AG20443 (cell line): ENCODE results near the gene ASB1.
"Not testable (repeated sequence)": the region's sequence is repeated elsewhere in the genome, so short reads cannot be mapped to it uniquely, and the experiment has no call there.

Source experiments
- DNase-seq: peaks from one replicate; pipeline ENCODE4 v3.0.0; 2012; ENCODE audit warnings: low spot score, mixed read lengths

ASB1 gene

DNA sequence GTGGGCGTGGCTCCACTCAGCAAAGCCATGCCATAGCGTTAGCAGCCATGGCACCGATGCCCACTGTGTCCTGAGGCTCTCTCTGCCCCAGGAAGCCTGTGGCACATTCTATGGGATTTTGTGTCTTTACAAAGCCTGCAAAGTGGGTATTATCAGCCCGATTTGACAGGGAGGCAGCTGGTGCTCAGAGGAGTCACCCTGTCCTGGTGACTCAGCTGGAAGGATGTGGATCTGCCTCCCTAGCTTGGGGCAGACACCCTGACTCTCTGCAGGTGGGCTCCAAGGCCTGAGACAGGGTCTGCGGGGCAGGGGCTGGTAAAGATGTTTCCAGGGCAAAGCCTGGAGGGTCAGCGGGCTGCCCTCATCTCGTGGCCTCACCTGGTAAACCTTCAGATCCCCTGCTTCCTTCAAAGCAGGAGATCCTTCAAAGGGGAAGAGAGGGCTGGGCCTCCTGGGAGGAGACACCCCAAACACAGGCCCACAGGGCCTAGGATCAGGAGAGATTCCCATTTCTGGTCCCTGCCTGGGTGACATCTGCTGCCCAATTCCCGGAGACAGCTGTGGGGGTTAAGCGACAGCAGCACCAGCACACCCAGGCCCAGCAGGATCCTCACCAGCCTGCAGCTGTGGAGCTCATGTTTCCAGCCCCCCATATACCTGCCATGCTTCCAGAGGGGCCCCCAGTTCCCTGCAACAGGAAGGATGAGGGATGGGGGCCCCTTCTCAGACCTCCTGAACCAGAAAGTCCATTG, 3.0 kb upstream of the ASB1 start:
- peak; percentile 54 for DNase-seq

DNA sequence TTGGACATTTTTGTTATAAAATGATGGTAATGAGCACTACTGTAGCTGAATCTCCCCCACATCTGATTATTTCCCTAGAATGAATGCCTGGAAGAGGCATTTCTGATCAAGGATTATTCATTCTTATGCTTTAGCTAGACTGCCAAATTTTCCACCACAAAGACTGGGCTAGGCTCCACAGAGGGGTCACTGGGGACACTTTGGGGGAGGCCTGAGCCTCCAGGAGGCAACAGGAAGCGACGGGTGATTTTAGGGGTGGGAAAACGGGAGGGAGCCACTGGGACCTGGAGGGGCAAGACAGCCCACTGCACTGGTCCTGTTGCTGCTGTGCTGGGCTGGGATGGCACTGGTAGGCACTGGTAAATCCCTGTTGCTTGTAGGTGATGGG, 2.4 kb upstream of the ASB1 start:
- DNase-seq: peak; percentile 57

DNA sequence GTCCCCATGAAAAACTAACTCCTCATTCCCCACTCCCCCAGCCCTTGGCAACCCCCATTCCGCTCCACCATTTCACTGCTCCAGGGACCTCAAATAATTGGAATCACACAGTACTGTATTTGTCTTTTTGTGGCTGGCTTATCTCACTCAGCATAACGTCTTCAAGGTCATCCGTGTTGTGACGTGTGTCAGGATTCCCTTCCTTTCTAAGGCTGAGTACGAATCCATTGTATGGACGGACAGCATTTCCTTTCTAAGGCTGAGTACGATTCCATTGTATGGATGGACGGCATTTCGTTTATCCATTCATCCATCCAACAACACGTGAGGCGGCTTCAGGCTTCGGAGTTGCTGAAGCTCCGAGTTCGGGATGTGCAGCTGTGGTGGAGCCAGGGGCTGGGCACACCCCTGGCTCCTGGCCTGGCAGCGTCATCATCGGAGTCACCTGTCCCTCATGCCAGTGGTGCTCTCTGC, 1.2 kb upstream of the ASB1 start:
- no peak for DNase-seq

DNA sequence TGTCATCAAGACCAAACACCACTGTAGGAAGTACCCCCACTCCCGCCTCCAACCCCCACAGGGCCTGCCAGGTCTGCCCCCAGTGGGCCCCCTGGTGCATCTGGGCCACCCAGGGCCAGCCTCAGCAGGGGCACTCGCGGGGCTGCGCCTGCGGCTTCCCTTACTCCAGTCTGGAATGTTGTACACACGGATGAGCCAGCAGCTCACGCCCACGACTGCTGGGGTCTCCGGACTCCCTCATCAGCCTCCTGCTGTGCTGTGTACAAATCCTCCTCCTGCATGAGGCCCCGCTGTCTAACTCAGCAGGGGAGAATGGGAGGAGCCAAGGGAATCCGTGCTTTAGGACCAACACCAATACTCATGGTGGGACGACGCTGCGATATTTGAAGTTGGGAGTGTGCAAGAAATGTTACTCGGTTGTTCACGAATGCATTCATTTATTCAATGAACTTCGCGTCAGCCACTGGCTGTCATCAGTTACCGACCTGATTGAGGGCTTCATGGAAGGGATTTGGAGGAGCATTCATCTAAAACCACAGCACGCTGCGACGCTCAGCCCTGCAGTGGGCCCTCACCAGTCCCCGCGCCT, 654 bp upstream of the ASB1 start:
- peak; percentile 60 for DNase-seq

DNA sequence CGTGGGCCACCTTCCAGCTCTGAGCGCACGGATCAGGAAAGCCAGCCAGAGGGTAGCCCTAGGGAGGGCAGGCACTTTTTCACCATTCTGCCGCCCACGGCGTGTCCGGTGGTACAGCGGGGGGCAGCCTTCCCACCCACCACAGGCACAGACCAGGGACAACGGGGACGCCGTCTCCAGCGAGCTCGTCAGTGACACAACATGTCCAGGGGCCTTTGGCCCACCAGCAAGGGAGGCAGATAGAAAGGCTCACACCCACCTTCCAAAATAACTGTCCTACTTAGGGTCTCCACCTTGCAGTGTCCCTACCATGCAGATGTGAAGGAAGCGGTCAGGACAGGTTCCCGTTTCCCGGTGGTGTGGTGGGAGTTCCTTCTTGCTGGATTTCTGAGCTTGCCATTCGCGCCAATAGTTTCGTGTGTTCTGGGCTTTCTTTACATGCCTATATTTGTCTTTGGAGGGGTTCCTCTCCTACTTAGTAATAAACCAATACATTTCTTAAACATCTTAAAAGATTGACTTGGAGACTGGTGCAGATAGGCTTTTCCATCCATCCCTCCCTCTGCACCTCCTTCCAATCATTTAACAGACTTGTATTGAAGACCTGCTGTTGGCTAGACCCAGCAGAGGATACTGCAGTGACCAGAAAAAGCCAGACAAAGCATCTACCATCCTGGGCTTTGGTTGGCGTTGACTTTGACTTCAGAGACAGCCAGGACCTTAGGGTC, 872 bp downstream of the ASB1 start:
- DNase-seq: peak; percentile 32

DNA sequence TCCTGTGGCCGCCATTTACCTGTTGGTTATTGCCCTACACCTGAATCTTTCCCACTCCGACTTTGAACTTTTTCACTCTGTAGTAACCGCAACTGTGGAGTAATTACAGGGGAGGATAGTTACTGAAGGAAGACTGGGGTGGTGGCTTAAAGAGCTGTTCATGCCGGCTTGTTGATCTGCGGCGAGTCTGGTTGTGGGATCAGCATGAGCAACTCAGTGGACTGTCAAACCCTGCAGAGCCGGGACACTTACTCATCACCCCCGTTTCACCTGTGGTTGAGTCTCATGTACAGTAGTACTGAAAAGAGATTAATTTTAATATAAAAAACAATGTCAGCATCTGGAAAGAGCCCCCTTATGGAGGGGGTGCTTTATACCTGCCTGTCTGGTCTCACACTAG, 2.1 kb downstream of the ASB1 start:
- DNase-seq: no peak

DNA sequence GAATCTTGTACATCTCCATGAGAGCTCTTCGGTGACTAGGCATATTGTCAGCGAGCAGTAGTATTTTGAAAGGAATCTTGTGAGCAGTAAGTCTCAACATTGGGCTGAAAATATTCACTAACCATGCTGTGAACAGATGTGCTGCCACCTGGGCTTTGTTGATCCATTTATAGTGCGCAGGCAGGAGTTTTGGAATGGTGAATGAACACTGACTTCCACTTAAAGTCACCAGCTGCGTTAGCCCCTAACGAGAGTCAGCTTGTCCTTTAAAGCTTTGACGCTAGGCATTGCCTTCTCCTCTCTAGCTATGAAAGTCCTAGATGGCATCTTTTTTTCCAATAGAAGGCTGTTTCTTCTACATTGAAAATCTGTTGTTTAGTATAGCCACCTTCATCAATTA, 4.1 kb downstream of the ASB1 start:
- no peak for DNase-seq

DNA sequence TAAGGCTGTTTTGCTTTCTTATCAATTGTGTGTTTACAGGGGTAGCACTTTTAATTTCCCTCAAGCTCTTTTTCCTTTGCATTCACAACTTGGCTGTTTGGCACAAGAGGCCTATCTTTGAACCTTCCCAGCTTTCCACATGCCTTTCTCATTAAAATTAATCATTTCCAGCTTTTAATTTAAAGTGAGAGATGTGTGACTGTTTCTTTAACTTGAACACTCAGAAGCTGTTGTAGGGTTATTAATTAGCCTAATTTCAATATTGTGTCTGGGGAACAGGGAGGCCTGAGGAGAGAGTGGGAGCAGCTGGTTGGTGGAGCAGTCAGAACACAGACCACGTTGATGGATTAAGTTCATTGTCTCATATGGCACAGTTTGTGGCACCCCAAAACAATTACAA, 4.7 kb downstream of the ASB1 start:
- DNase-seq: no peak

DNA sequence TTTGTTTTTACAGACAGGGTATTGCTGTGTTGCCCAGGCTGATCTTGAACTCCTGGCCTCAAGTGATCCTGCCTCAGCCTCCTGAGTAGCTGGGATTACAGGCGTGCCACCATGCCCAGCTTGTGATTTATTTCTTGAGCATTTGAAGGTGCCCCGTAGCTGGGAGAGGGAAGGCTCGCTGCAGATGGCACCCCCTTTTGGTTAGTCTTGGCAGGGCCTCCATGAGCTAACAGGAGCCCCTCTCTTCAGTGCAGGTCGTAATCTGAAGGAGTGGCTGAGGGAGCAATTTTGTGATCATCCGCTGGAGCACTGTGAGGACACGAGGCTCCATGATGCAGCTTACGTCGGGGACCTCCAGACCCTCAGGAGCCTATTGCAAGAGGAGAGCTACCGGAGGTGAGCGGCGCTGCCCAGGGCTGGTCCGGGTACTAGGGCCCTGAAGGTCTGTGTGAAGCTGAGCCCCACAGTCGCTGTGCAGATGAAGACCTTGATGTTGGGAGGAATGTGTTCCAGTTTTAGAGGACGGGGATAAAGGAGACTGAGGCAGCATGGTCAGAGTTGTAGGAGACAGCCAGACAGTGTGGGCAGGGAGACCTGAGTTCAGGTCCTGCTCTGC, 6.7 kb downstream of the ASB1 start:
- DNase-seq: no peak

DNA sequence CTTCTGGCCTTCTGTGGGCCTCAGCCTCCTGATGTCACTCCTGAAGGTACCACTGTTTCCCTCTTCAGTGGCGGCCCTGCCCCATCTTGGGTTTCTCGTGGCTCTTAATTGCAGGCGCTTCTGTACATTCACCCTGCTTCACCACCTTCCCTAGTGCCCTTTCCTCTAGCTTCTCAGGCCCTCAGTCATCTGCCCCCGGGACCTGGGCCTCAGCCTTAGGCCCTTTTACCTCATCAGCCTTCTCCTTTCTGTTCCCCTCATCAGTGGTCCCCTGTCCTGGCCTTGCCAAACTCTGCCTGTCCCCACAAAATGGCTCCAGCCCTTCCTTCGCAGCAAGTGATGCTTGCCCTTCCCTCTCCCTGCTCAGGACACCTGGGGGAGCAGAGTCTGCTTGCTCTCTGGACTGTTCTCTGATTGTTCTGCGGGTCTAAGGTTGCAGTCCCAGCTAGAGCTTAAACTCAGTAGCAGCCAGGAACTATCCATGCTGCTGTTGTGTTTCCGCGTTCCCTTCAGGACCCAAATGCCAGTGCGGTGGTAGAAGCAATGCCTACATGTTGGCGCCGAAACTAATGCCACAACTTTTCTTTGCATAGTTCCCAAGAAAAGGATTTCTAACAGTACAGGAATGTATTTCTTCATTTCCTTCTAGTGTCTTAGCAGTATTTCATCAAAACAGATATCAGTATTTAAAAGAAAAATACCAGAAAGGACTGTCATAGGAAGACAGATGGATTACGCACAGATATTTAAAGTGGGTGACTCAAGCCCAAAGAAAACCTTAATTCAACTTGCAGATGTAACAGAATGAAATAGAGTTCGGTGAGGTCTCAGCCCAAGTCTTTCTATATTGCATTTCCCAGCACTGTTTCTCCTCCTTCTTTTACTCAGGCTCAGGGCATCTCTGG, 7.5 kb downstream of the ASB1 start:
- DNase-seq: peak; percentile 63

DNA sequence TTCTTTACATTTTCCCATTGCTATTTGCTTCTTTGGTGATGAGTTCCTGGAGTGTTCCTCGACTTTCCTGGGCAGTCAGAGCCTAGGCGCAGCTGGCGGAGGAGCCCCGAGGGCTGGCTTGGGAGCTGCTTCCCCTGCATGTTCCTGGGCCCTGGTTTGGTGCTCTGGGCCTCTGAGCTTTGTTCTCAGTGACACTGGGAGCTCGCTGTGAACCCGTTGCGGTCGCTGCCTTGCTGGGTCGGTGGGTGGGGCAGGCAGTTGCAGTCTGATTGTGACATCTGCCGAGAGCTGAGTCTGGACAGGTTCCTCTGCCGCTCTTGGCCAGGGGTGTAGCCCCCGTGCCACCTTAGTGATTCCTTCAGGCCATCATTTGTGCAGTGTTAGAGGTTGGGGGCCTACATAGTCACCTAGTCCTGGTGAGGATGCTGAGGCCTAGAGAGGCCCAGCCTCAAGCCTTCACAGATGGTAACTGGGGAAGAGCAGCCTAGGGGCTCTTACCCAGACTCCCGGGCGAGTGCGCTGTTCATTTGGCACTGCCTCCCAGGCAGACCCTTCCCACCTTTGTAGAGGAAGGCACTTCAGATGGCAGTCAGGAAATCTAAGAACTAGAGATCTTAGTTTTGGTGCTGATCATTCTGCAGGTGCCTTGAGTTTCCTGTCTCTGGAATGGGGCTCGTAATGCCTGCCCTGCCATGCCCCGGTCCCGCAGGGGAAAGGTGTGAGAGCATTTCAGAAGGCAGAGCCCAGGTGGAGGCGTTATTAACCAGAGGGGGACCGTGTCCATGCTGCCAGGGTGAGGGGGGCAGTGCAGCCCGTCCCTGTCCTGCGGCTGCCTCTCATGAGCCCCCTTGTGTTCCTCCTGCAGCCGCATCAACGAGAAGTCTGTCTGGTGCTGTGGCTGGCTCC, 8.4 kb downstream of the ASB1 start:
- DNase-seq: no peak

DNA sequence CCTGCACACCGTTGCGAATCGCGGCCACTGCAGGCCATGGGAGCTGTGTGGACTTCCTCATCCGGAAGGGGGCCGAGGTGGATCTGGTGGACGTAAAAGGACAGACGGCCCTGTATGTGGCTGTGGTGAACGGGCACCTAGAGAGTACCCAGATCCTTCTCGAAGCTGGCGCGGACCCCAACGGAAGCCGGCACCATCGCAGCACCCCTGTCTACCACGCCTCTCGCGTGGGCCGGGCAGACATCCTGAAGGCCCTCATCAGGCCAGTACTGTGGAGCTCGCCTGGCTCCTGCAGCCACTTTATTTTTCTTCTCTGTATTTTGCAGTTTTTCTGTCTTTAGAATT, 9.0 kb downstream of the ASB1 start:
- no peak for DNase-seq

DNA sequence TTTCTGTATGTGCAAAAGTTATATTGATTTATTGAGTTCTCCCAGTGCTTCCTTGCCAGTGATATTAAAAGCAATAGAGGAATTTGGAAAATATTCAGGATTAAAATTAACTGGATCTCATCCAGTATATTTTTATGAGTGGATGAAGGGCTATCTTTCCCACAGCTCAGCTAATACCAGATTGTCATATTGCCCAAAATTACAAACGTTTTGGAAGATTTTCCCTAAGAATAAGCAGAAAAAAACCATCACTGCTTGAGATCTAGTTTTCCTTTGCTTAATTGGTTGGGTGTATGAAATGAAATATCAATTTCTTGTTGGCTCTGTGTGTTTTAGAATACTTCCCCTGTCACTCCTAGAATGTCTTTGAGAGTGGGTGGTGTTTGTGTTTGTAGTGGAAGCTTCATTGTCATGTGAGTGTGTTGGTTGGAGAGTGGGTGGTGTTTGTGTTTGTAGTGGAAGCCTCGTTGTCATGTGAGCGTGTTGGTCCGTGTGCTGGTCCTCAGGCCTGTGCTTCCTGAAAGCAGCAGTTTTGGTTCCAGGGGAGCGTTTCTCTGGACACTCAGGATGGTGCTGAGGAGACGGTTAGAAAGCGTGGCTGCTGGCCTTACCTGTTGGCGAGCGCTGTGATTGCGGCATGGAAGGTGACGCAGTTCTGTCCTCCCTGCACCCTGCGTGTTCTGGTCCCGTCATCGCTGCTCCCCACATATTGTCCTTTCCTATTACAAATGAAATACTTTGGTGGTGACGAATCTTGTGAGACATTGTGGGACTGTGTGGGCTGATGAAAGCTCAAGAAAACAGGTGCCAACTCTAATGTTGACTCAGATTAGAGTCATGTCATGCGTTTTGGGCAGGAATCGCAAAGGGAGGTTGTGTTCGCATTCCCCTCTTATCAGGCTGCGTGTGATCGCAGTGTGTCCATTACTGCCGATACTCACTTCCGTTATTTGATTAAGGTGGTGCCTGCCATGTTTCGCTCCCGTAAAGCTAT, 12.4 kb downstream of the ASB1 start:
- peak; percentile 87 for DNase-seq

DNA sequence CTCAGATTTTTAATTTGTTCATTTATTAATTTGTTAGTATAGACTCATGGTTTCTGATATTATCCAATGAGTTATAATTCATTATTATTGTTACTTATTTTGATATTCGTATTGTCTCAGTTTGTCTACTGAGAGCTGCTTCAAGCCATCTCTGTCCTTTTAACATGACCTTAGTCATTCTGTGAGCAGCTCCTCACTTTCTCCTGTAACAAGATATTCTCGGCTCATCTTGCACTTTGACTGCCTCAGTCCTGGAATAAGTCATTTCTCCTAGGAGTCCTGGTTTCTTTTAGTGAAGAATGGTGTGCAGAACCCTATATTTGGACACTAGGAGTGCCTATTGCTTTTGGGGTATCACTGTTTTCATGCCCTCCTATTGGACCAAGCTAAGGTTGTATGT, 13.2 kb downstream of the ASB1 start:
- DNase-seq: no peak

DNA sequence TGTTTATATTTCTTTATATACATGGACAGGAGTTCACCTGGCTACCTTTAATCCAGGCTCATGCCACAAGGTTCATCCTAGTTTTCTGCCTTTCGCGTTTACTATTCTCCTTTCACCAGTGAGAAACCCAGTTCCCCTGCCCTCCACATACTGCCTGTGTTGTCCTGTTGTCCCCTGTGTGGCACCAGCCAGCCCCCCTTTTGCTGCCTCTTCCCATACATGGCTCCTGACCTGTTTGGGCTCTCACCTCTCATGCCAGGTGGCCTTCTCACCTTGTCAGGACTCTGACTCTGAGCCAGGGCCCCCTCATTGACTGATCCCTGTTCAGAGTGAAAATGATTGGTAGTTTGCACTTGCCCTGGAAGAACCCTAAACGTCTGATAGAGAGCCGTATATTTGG, 13.6 kb downstream of the ASB1 start:
- no peak for DNase-seq

DNA sequence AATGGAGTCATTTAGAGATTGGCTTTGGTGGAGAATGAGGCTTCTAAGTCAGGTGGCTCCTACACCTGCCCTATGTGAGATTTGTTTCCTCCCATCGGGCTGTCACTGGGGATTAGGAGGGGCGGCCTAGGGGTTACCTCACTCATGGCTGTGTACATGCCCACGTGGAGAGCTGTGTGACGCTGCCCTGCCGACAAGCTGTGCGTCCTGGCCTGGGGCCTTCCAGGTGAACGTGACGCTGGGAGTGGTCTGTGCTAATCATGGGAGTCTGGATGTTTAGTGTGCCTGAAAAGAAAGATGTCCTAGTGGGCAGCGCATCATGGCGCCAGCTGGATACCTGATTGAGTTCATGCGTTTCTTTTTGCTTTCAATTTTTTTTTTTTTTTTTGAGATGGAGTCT, 14.0 kb downstream of the ASB1 start:
- no peak for DNase-seq

DNA sequence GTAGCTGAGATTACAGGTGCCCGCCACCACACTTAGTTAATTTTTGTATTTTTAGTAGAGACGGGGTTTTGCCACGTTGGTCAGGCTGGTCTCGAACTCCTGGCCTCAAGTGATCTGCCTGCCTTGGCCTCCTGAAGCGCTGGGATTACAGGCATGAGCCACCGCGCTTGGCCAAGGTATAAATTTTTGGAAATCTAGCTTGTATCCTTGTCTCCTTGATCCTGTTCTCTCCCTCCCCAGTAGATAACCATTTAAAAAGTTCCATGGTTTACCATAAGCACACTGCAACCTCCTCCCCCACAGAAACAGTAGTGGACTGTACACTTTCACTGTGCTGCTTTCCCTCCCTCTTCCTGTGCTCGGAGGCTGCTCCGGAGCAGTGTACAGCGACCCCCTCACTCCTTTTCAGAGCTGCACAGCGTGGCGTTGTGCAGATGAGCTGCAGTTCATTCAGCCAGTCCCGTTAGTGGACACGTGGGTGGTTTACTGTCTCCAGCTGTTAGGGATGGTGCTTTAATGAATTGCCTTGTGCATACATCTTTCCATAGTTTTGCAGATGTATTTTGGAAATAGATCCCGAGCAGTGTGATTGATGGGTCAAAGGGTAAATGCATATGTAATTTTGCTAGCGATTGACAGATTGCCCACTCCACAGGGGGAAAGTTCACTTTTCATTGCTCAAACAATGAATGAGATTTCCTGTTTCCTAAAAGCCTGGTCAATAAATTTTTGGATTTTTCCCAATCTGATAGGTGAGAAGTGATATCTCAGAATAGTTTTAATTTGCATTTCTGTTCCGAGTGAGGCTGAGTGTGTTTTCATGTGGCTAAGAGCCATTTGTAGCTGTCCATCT, 14.8 kb downstream of the ASB1 start:
- no peak for DNase-seq

DNA sequence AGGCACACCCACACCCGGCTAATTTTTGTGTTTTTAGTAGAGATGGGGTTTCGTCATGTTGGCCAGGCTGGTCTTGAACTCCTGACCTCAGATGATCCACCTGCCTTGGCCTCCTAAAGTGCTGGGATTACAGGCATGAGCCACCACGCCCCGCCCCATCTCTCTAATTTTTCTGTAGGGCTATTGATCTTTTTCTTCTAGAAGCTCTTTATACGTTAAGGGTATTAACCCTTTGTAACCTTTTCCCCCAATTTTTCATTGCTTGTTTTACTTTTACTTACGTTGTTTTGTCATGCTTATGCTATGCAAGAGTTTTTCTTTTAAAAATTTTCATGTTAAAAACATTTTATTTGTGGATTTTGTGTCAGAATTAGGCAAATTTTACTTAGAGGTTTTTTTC, 15.5 kb downstream of the ASB1 start:
- not testable (repeated sequence) for DNase-seq

DNA sequence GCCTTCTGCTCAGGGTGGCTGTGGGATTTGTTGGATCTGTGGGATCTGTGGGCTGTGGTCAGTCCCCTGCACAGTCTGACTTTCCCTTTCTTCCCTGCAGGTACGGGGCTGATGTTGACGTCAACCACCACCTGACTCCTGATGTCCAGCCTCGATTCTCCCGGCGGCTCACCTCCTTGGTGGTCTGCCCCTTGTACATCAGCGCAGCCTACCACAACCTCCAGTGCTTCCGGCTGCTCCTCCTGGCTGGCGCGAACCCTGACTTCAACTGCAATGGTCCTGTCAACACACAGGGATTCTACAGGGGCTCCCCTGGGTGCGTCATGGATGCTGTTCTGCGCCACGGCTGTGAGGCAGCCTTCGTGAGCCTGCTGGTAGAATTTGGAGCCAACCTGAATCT, 17.5 kb downstream of the ASB1 start:
- DNase-seq: no peak
